HG03103 (cell line): ENCODE results near the gene ERCC6L2.

ENCODE experiments used
- ATAC-seq: cut with Tn5 transposase; IDR thresholded peaks from one replicate; pipeline ENCODE4 v1.9.1; 2021; ENCODE audit warnings: low read depth; ENCODE audit not compliant: unreplicated experiment

ERCC6L2 gene

DNA sequence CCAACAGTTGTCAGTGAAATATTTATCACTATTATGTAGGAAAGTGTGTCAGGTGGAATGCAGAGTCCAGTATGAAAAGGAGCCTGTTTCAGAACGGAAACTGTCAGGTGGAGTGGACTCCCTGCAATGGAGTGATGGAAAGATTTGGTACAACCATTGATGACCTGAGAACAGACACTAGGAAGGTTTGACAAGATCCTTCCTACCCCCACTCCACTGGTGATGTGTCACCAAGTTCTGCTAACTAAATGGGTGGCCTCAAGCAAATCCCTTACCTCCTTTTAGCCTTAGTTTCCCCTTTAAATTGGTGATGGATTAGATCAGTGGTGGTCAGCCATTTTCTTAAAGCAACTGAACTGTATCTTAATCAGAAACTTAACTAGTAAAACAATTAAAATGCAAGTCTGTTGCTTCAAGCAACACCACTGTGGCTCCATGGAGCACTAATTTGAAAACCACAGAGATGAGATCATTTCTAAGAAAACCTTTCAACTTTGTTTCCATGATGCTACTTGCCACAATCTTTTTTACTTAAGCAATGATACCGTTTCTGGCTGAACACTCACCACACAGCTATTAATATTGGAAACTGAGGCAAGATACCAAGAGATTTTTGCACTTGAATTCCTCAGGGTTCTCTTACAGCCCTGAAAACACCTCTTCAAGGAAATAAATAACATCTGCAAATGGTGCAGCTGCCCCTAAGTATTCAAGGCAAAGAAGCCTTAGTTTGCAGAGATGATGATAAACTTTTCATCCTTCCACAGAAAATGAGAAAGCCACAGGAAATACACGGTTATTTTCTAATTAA lies 140.6 kb downstream of the ERCC6L2 start:
- peak; percentile 66 for ATAC-seq
